Fibroblast of lung (primary cell): ENCODE data around the gene HDC.

ENCODE experiments used
- EZH2 ChIP-seq: IDR thresholded peaks from 2 replicates; pipeline ENCODE4 v1.5.1; 2012; ENCODE audit warnings: low read length, control low read depth, mild to moderate bottlenecking; ENCODE audit errors: missing control alignments
- TF ChIP-seq, protein P1 (sequence below), 2 donors: IDR thresholded peaks in 1 of 2; conservative IDR thresholded peaks in 1 of 2; 1 replicate in 1 of 2; 2 replicates in 1 of 2; pipeline ENCODE4 v1.5.1; 2011 to 2012; ENCODE audit warnings: low read length in 2 of 2, control low read depth in 1 of 2, inconsistent platforms in 1 of 2, low read depth in 1 of 2, mild to moderate bottlenecking in 1 of 2

DNA sequence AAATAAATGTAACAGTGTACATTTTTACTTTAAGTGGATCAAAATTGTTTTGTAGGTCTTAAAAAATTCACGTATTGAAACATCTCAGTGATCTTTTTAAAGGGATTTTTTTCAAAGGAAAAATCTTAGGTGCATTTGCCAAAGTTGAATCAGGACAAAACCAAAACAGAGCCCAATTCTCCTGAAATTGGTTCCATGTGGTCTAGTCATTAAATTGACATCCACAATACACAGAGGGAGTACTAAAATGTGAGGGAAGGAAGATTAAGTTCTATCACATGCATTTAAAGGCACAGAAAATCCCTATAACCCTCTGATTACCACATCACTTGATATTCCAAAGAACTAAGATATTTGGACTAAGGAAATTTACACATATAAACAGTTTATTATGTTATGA, 39.3 kb upstream of the HDC start:
- no peak for TF ChIP-seq EZH2
- TF ChIP-seq, protein P1, sequence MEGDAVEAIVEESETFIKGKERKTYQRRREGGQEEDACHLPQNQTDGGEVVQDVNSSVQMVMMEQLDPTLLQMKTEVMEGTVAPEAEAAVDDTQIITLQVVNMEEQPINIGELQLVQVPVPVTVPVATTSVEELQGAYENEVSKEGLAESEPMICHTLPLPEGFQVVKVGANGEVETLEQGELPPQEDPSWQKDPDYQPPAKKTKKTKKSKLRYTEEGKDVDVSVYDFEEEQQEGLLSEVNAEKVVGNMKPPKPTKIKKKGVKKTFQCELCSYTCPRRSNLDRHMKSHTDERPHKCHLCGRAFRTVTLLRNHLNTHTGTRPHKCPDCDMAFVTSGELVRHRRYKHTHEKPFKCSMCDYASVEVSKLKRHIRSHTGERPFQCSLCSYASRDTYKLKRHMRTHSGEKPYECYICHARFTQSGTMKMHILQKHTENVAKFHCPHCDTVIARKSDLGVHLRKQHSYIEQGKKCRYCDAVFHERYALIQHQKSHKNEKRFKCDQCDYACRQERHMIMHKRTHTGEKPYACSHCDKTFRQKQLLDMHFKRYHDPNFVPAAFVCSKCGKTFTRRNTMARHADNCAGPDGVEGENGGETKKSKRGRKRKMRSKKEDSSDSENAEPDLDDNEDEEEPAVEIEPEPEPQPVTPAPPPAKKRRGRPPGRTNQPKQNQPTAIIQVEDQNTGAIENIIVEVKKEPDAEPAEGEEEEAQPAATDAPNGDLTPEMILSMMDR (conservative IDR thresholded peaks at IDR 0.05 in 1 of 2, IDR thresholded peaks at IDR 0.05 in 1 of 2; ENCODE audit: low read depth in 1 of 2, low read length in 2 of 2): no peak
